GM23338 (cell line): ENCODE results near the gene SFTPB. TPM values are rescaled to one million over a fixed set of nuclear protein-coding genes. Genes with fewer than 3 reads are reported as not detected.

ENCODE experiments used
- ATAC-seq: fragments of 200-7000 bp; cut with Tn5 transposase; 3 replicates; pipeline ENCODE4 v1.9.1; 2020
- DNase-seq: peaks from one replicate; pipeline ENCODE4 v3.0.0-alpha.2; 2015; ENCODE audit warnings: low spot score
- H2AFZ ChIP-seq: fragments of 200-600 bp; sonication (generic); 2 replicates; pipeline ENCODE4 v1.8.0; 2016; ENCODE audit warnings: antibody characterized with exemption, mild to moderate bottlenecking, moderate library complexity
- H3F3A ChIP-seq: fragments of 200-600 bp; sonication (generic); replicated peaks from 2 replicates; pipeline ENCODE4 v1.8.0; 2017; ENCODE audit warnings: antibody characterized with exemption, mixed run types, low read depth
- H3K27ac ChIP-seq: fragments of 200-600 bp; sonication (generic); 2 replicates; pipeline ENCODE4 v1.6.1; 2016; ENCODE audit warnings: low read depth
- H3K27me3 ChIP-seq: fragments of 200-600 bp; sonication (generic); 2 replicates; pipeline ENCODE4 v1.8.0; 2016; ENCODE audit warnings: mild to moderate bottlenecking, mixed run types, moderate library complexity; ENCODE audit not compliant: insufficient read depth
- H3K36me3 ChIP-seq: fragments of 200-600 bp; sonication (generic); 2 replicates; pipeline ENCODE4 v1.8.0; 2016; ENCODE audit warnings: mild to moderate bottlenecking; ENCODE audit not compliant: insufficient read depth
- H3K4me1 ChIP-seq: fragments of 200-600 bp; sonication (generic); 2 replicates; pipeline ENCODE4 v1.8.0; 2016; ENCODE audit warnings: mild to moderate bottlenecking, moderate library complexity; ENCODE audit not compliant: insufficient read depth
- H3K4me2 ChIP-seq: fragments of 200-600 bp; sonication (generic); 2 replicates; pipeline ENCODE4 v1.7.1; 2017; ENCODE audit warnings: mixed run types
- H3K4me3 ChIP-seq: fragments of 200-600 bp; sonication (generic); 2 replicates; pipeline ENCODE4 v1.6.1; 2016; ENCODE audit warnings: mixed run types
- H3K79me2 ChIP-seq: fragments of 200-600 bp; sonication (generic); replicated peaks from 2 replicates; pipeline ENCODE4 v1.8.0; 2017; ENCODE audit warnings: mild to moderate bottlenecking; ENCODE audit not compliant: insufficient read depth
- H3K9me2 ChIP-seq: fragments of 200-600 bp; sonication (generic); 2 replicates; pipeline ENCODE4 v1.8.0; 2017; ENCODE audit not compliant: insufficient read depth
- H4K20me1 ChIP-seq: fragments of 200-600 bp; sonication (generic); replicated peaks from 2 replicates; pipeline ENCODE4 v1.8.0; 2017; ENCODE audit warnings: mild to moderate bottlenecking; ENCODE audit not compliant: insufficient read depth
- H3K27ac Mint-ChIP-seq: 2 replicates; pipeline ENCODE4 v1.8.0; 2020; ENCODE audit warnings: inconsistent platforms, mild to moderate bottlenecking, moderate library complexity, mixed read lengths
- H3K27me3 Mint-ChIP-seq: 3 replicates; pipeline ENCODE4 v1.8.0; 2022; ENCODE audit warnings: low read depth, mild to moderate bottlenecking, moderate library complexity, mixed read lengths, inconsistent platforms; ENCODE audit not compliant: insufficient read depth, poor library complexity
- H3K36me3 Mint-ChIP-seq: 3 replicates; pipeline ENCODE4 v1.8.0; 2021; ENCODE audit warnings: low read depth, mild to moderate bottlenecking, inconsistent platforms, moderate library complexity, mixed read lengths
- H3K4me1 Mint-ChIP-seq: 3 replicates; pipeline ENCODE4 v1.8.0; 2020; ENCODE audit warnings: mild to moderate bottlenecking, inconsistent platforms, mixed read lengths
- H3K4me3 Mint-ChIP-seq: 3 replicates; pipeline ENCODE4 v1.8.0; 2021; ENCODE audit warnings: moderate library complexity, mild to moderate bottlenecking, inconsistent platforms, mixed read lengths
- H3K9me3 Mint-ChIP-seq: 3 replicates; pipeline ENCODE4 v1.8.0; 2020; ENCODE audit warnings: moderate library complexity, mild to moderate bottlenecking, inconsistent platforms, mixed read lengths
- CREB1 ChIP-seq: fragments of 250-450 bp; sonication (Bioruptor Pico); IDR thresholded peaks from 2 replicates; pipeline ENCODE4 v1.5.0; 2020; ENCODE audit warnings: low read depth, mild to moderate bottlenecking, moderate library complexity
- ETS1 ChIP-seq: IDR thresholded peaks from 2 replicates; pipeline ENCODE4 v1.6.1; 2016; ENCODE audit warnings: antibody characterized with exemption
- EZH2 ChIP-seq: fragments of 200-600 bp; sonication (generic); IDR thresholded peaks from one replicate; pipeline ENCODE4 v1.8.0; 2017; ENCODE audit warnings: antibody characterized with exemption, mild to moderate bottlenecking, low read depth; ENCODE audit not compliant: unreplicated experiment
- POLR2AphosphoS5 ChIP-seq: IDR thresholded peaks from 2 replicates; pipeline ENCODE4 v1.6.1; 2016; ENCODE audit warnings: antibody characterized with exemption, low read depth
- STAT1 ChIP-seq: IDR thresholded peaks from one replicate; pipeline ENCODE4 v1.6.1; 2016; ENCODE audit warnings: antibody characterized with exemption; ENCODE audit not compliant: unreplicated experiment
- ZNF331 ChIP-seq: fragments of 250-450 bp; sonication (Bioruptor Pico); IDR thresholded peaks from 2 replicates; pipeline ENCODE4 v1.5.0; 2020; ENCODE audit warnings: low read depth, mild to moderate bottlenecking, moderate library complexity
- polyA plus RNA-seq: library from polyadenylated mRNA; unstranded; fragments of >200 nt; fragmentation: Nextera tagmentation; extraction: Ambion mirVana; gene quantifications from 2 replicates; pipeline ENCODE4 v1.2.1, GENCODE V29; 2016
- total RNA-seq: library from RNA; depleted of rRNA; stranded (reverse); fragments of >200 nt; shearing (Covaris generic); gene quantifications from 2 replicates; pipeline ENCODE4 v1.2.3, GENCODE V29; 2014
- TF ChIP-seq, protein P1 (sequence below): fragments of 250-450 bp; sonication (Bioruptor Pico); IDR thresholded peaks from 2 replicates; pipeline ENCODE4 v1.5.0; 2020; ENCODE audit warnings: mild to moderate bottlenecking, moderate library complexity

SFTPB gene
- total and polyA plus RNA-seq, 2 experiments from 2014 or later: 0.06 TPM; not detected in 1

DNA sequence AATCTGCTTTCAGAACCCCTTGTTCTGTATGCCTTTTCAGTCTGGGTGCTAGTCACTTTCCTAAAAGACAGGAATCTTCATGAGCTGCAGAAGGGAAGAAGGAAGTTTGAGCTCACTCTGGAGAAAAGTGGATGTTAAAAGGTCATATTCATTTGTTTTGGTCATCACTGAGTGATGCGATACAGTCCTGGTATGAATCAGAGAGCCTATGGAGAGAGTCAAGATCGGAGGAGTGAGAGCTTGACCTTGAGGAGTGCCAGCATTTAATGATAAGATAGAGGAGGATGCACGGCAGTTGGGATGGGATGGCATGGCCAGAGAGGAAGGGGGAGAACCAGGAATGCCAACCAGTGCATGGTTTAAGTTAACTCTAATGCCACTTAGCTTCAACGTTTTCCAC is 32.4 kb downstream of the SFTPB start:
- Histone ChIP-seq H3K4me3 (no peak overlapping the region), H3K79me2 (0 out of 2 replicates have a peak, but pooled peaks cover 2% of the 10 kb centered on the region), H3K9me2 (no peaks in the 10 kb centered on the region), H3K4me2 (no peak overlapping the region), H2AFZ (no peak overlapping the region), H3F3A (peaks cover 11% of the 10 kb centered on the region), H3K36me3 (peaks cover 69% of the 10 kb centered on the region), H3K27me3 (no peaks in the 10 kb centered on the region), H3K4me1 (no peaks in the 10 kb centered on the region), H4K20me1 (peaks cover 22% of the 10 kb centered on the region), H3K27ac (no peak overlapping the region)
- no peaks in the 10 kb centered on the region for H3K4me1 Mint-ChIP-seq
- H3K27ac Mint-ChIP-seq: no peak overlapping the region
- ATAC-seq (no peak), DNase-seq (no peak)
- H3K9me3 Mint-ChIP-seq: no peaks in the 10 kb centered on the region
- H3K27me3 Mint-ChIP-seq: no peaks in the 10 kb centered on the region
- peaks cover 91% of the 10 kb centered on the region for H3K36me3 Mint-ChIP-seq
- no peak overlapping the region for H3K4me3 Mint-ChIP-seq
- TF ChIP-seq, protein P1, sequence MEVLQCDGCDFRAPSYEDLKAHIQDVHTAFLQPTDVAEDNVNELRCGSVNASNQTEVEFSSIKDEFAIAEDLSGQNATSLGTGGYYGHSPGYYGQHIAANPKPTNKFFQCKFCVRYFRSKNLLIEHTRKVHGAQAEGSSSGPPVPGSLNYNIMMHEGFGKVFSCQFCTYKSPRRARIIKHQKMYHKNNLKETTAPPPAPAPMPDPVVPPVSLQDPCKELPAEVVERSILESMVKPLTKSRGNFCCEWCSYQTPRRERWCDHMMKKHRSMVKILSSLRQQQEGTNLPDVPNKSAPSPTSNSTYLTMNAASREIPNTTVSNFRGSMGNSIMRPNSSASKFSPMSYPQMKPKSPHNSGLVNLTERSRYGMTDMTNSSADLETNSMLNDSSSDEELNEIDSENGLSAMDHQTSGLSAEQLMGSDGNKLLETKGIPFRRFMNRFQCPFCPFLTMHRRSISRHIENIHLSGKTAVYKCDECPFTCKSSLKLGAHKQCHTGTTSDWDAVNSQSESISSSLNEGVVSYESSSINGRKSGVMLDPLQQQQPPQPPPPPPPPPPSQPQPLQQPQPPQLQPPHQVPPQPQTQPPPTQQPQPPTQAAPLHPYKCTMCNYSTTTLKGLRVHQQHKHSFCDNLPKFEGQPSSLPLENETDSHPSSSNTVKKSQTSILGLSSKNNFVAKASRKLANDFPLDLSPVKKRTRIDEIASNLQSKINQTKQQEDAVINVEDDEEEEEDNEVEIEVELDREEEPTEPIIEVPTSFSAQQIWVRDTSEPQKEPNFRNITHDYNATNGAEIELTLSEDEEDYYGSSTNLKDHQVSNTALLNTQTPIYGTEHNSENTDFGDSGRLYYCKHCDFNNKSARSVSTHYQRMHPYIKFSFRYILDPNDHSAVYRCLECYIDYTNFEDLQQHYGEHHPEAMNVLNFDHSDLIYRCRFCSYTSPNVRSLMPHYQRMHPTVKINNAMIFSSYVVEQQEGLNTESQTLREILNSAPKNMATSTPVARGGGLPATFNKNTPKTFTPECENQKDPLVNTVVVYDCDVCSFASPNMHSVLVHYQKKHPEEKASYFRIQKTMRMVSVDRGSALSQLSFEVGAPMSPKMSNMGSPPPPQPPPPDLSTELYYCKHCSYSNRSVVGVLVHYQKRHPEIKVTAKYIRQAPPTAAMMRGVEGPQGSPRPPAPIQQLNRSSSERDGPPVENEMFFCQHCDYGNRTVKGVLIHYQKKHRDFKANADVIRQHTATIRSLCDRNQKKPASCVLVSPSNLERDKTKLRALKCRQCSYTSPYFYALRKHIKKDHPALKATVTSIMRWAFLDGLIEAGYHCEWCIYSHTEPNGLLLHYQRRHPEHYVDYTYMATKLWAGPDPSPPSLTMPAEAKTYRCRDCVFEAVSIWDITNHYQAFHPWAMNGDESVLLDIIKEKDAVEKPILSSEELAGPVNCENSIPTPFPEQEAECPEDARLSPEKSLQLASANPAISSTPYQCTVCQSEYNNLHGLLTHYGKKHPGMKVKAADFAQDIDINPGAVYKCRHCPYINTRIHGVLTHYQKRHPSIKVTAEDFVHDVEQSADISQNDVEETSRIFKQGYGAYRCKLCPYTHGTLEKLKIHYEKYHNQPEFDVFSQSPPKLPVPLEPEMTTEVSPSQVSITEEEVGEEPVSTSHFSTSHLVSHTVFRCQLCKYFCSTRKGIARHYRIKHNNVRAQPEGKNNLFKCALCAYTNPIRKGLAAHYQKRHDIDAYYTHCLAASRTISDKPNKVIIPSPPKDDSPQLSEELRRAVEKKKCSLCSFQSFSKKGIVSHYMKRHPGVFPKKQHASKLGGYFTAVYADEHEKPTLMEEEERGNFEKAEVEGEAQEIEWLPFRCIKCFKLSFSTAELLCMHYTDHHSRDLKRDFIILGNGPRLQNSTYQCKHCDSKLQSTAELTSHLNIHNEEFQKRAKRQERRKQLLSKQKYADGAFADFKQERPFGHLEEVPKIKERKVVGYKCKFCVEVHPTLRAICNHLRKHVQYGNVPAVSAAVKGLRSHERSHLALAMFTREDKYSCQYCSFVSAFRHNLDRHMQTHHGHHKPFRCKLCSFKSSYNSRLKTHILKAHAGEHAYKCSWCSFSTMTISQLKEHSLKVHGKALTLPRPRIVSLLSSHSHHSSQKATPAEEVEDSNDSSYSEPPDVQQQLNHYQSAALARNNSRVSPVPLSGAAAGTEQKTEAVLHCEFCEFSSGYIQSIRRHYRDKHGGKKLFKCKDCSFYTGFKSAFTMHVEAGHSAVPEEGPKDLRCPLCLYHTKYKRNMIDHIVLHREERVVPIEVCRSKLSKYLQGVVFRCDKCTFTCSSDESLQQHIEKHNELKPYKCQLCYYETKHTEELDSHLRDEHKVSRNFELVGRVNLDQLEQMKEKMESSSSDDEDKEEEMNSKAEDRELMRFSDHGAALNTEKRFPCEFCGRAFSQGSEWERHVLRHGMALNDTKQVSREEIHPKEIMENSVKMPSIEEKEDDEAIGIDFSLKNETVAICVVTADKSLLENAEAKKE (CRISPR knock-in tag): no peak
- TF ChIP-seq ETS1: no peak
- no peak for TF ChIP-seq EZH2
- TF ChIP-seq POLR2AphosphoS5: no peak
- TF ChIP-seq ZNF331 (CRISPR knock-in tag): no peak
- TF ChIP-seq STAT1: no peak
- no peak for TF ChIP-seq CREB1 (CRISPR knock-in tag)
